CD4-positive, alpha-beta T cell treated with Interleukin-6 for 4 hours (primary cell): Measurements from ENCODE around the gene LENEP.

Experiments used
- DNase-seq: peaks from one replicate; pipeline ENCODE4 v3.0.0-alpha.2; 2020; ENCODE audit warnings: mixed read lengths

The LENEP gene

GRCh38 chr1:154999571-155000410 lies 6.4 kb downstream of the LENEP start:
- peak; percentile 45 for DNase-seq

GRCh38 chr1:155000411-155000725 lies 7.0 kb downstream of the LENEP start:
- DNase-seq: peak; percentile 39

DNA sequence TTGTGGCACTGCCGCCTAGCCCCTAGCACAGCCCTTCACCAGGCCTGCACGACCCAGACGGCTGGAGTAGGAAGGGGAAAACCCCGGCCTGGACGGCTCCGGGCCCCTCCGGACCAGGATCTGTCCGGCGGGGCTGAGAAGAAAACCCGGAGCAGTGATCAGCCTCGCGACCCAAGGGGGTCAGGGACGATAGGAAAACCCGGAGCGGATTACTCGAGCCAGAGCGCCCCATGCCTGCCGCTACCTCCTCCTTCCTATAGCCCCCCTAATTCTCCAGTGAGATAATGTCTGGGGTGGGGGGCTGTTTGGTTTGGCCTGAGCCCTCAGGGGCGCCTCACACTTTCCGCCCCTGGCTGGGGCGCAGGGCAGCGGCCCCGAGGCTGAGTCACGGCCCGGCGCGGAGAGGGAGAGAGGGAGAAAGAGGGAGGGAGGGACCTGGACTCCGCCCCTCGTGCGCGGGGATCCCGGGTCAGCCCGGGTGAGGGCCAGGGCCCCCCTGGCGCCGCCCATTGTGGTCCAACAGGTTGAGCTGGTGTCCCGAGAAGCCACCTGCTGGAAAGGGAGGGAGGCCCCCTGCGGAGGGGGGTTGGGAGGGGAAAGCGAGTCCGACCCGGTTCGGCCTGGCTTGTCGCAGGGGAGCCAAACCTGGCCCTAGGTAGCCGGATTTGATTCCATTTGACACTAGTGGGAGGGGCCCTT lies 7.5 kb downstream of the LENEP start:
- DNase-seq: peak; percentile 79

DNA sequence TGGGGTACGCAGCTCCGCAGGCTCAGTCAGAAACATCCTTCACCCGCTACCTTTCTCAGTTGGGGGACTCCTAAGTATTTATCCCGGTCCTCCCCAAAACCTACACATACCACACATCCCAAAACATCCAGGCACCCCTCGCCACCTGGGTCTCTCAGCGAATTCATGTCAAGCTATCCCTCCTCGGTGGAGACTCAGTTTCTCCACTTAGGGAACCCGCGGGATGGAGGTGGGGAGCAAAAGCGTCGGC lies 8.0 kb downstream of the LENEP start:
- DNase-seq: no peak

DNA sequence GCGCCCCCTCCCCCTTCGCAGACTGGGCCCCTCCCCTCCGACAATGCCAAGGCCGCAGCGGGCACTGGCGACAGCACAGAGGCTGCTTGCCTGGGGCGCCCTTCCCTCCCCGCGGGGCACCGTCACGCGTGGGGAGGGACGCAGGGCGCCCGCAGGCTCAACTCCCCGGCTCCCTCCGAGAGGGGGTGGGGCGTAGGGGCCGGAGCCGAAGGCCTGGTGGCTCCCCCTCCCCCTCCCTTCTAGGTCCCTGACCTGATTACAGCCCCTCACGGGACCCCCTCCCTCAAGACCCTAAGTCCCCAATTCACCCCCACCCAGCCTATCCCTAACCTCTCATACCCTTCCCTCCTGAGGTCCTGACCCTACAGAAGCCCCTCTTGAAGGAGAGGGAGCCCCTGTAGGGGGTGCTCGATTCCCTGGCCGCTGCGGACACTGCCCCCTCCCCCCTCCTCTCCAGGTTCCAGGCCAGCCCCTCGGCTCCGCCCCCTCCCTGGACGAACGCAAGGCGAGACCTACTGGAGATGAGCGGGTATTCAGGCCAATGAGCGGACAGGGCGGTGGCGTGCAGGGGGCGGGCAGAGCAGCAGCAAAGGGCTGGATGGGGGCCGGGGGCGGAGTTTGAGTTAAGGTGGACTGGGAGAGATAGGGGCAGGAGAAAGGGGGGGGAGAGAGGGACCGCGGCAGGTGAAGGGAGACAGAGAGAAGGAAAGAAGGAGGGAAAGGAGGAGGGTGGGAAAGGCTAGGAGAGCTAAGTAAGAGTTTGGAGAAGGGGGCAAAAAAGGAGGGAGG lies 8.5 kb downstream of the LENEP start:
- DNase-seq: peak; percentile 99

DNA sequence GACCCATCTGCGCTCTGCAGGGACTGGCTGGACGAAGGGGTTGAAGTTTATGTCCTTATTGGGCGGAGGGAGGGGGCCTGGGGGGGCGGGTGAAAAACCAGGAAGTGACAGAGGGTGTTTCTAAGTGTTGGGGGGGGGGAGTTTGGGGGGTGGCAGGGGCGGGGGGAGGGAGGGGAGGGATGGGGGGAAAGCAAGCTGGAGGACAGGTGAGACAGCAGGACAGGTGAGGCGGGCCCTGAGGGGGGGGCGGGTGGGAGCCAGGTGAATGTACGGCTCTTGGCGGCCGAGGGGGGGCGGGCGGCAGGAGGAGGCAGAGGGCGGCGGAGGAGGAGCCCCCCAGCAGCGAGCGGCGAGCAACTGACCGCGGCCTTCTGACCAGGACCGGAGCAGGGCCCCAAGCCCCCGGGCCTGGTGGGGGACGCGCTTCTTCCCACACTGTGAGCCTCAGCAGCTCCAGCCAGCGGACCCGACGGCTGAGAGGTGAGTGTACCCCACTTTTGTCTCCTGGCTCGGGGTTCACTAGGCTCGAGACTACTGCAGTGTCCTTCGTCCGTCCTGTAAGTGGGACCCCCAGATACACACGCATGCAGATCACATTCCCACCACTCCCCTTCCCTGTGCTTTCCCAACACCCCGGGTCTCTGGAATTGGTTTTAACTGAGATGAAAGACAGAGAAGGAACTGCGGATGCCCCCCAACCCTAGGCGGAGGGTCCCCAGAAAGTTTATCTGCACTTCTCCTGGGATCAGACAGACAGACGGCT lies 9.3 kb downstream of the LENEP start, which contains the start of gene ZBTB7B:
TSS of gene ZBTB7B (plus strand) at position 339 of the 763 bp plus-strand sequence. CDS start 11,859 bp downstream, outside the sequence.
- DNase-seq: no peak

DNA sequence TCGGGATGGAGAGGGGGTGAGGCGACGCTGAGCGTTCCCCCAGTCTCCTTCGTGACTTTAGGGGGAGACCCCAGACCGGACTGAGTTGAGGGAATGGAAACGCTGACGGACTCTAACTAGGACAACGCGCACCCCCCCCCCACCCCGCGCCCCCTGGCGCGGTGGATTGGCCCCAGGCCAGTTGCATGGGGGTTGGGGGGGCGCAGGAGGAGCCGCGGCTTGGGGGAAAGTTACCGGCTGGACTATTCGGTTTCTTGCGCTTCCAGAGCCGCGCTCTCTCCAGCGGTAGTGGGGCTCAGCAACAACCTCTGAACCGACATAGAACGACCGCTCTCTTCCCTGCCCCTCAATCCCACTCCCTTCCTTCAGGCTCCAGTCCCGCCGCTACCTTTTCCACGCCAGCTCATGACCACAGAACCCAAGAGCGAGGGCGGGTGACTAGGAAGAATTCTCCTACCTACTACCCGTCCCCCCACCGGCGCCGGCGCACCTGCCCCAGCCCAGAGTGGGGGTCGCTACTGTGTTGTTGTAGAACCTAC lies 9.9 kb downstream of the LENEP start:
- DNase-seq: peak; percentile 44

DNA sequence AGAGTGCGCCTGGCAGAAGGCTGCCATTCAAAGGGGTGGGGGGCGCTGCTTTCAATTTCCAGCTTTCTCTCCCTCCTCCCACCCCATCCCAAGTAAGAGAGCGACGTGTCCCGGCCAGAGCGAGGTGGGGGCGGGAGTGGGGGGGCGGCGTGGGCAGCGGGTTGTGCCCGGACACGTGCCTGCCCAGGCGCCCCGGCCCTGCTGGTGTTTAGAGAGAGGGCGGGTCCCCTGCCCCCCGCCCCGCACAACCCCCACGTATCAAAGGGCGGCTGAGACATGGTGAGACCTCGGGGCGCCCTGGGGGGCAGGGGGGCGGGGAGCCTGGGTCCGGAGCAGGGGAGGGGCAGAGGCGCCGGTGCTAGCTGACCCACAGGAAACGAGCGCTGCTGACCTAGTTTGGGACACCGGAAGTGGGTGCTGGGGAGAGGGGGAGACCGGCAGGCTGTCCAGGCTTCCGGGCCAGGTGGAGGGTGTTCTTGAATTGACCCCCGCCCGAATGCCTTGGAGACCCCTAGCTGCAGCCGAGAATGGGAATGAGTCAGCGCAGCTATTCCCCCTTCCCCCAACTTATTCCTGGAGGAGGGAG lies 10.5 kb downstream of the LENEP start:
- no peak for DNase-seq

- DNase-seq: no peak
These were observed 11.1 kb downstream of the LENEP start for GRCh38 chr1:155004352-155005075.

- DNase-seq: peak; percentile 68
These were observed 12.0 kb downstream of the LENEP start for GRCh38 chr1:155005076-155006011.

DNA sequence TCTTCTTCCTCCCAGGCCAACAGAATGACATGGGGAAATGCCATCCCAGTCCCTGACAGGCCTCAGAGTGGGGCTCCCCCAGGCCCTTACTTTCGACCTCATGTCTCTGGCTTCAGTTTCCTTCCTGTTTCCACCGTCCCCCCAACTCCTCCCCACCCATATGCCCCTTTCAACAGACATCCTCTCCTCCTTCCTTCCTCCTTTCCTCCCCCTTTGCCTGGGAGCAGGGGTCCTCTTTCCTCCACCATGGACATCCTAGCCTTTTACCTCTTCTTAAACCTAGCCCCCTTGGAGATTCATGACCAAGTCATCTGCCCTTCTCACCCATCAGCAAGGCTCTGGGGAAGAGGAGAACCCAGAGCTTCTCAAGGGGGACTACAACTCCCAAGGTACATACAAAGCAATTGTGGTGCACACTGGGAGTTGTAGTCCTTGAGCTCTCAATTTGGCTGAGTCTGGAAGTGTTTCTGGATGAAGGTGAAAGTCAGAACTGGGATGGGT lies 13.3 kb downstream of the LENEP start:
- peak; percentile 50 for DNase-seq

- DNase-seq: no peak
These were observed 14.0 kb downstream of the LENEP start for GRCh38 chr1:155007251-155007828.

DNA sequence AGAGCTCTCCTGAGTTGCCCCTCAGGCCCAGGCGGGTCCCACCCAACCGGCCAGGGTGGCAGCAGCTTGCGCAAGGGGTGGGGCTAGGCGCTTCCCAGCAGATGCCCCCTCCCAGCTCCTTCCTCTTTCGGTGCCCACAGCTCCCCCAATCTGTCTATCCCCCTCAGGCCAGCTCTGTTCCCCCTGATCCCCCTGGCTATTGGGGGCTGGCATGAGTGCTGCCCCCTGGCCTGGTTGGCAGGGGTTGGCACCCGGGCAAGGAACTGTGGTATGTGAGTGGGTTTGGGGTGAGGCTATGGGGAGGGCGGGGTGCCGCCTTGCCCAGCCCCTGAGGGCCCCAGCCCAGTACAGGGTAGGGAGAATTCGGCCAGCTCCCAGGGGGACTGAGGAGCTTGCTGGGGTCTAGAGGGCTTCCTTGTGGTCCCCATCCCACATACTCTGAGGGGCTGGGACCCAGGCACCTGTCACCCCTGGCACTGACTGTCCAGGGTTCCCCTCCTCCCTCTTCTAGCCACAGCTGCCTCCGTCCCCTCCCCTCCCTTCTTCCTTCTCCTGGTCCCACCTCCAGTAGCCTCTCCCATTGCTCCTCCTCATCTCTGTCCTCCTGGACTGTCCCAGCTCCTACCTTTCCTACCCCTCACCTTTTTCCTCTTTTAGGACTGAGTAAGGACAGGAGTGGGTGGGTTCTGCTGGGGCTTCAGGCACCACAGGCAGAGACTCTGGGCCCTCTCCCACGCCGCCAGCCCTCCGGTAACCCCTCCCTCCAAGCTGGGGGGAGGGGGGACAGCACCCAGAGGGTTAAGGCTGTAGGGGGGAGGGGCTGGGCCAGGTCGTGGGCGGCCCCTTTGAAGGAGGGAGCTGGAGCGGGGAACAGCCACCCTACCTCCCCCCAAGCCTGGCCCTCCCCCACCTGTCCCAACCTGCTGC lies 14.9 kb downstream of the LENEP start:
- DNase-seq: peak; percentile 75

DNA sequence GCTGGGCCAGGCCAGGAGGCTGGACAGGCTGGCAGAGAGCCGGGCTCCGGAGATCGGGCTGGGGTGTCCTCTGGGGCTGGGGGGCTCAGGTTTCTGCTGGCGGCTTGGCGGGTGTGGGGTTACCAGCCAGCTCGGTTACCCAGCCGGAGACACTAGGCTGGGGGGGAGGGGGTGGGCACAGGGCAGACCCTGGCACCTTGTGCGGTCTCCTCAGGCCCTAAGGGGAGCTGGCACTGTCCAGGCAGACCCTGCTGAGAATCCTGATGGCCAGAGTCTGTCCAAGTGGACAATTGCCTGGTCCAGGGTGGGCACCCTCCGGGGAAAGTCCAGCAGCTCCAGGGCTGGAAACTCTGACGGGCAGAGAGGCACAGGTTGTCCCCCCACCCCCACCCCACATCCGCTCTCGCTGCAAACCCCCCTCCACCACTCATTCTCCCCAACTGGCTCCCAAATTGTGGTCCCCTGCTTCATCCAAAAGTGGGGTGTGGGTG lies 15.9 kb downstream of the LENEP start:
- DNase-seq: peak; percentile 47

- no peak for DNase-seq
These were observed 16.4 kb downstream of the LENEP start for GRCh38 chr1:155009742-155010141.

- peak; percentile 69 for DNase-seq
These were observed 17.0 kb downstream of the LENEP start for GRCh38 chr1:155010211-155010918.

- DNase-seq: no peak
These were observed 17.6 kb downstream of the LENEP start for GRCh38 chr1:155011004-155011416.
